RCC 7860 (cell line): ENCODE results near the gene DTNB.
A peak's percentile ranks its signal among the peaks of the same experiment; 100 is the strongest.
"Not testable (repeated sequence)": the region's sequence is repeated elsewhere in the genome, so short reads cannot be mapped to it uniquely, and the experiment has no call there.

ENCODE experiments used
- DNase-seq: peaks from one replicate; pipeline ENCODE4 v3.0.0-alpha.2; 2015; ENCODE audit warnings: low spot score
- FAIRE-seq: peaks from 2 replicates; lab custom pipeline; 2012; peaks lifted over from hg19 to GRCh38; lab: Jason Lieb, UNC

DTNB gene

DNA sequence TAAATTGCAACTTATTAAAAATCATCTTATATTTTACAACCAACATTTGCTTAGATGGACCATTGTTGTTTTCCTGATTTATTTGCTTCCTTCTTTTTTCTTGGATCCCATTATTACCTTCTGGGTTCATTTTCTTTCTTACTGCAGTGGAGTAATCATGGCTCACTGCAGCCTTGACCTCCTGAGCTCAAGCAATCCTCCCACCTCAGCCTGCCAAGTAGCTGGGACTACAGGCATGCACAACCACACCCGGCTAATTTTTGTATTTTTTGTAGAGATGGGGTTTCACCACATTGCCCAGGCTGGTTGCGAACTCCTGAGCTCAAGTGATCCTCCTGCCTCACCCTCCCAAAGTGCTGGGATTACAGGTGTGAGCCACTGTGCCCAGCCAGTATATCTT lies 123.8 kb downstream of the DTNB start:
- not testable (repeated sequence) for FAIRE-seq, DNase-seq

DNA sequence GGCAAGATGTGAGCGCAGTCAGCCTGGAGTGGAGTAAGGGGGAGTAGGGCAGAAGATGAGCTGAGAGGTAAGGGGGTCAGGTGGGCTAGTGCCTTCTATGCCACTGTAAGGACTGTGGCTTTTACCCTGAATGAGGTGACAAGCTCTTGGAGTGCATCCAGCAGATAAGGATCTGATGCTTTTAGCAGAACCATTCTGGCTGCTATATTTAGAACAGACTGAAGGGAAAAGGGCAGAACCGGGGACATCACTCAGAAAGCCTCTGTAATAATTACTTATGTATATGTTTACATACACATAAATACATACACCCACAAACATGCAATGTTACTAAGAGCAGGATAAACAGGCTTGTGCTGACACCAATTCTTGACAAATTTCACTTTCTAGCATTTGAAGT lies 124.8 kb downstream of the DTNB start:
- no peak for FAIRE-seq
- DNase-seq = no peak

DNA sequence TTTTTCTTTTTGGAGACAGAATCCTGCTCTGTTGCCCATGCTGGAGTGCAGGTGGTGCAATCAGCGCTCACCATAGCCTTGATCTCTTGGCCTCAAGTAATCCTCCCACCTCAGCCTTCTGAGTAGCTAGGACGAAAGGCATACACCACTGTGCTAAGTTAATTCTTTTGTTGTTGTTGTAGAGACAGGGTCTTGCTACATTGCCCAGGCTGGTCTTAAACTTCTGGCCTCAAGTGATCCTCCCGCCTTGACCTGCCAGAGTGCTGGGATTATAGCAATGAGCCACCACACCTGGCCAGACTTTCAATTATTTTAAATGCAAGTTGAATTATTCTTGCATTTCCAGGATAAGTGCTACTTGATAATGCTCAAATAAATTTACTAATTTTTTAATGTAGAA lies 126.5 kb downstream of the DTNB start:
- DNase-seq = no peak
- no peak for FAIRE-seq

DNA sequence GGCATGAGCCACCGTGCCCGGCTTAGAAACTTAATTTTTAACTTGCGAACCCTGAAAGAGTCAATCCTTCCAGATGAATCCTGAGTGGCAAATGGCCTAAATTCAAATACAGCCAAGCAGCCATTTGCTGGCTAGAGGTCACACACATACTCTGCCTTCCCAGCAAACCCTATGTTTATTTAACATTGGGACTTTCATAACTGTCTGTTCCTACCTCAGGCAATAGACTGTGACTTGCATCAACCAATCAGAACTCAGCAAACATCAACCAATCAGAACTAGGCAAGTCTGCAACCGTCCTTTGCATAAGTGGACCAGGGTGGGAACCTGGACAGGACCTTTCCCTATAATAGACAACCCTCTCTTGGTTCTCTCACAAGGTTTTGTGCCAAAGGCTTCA lies 127.5 kb downstream of the DTNB start:
- no peak for DNase-seq
- FAIRE-seq = no peak

DNA sequence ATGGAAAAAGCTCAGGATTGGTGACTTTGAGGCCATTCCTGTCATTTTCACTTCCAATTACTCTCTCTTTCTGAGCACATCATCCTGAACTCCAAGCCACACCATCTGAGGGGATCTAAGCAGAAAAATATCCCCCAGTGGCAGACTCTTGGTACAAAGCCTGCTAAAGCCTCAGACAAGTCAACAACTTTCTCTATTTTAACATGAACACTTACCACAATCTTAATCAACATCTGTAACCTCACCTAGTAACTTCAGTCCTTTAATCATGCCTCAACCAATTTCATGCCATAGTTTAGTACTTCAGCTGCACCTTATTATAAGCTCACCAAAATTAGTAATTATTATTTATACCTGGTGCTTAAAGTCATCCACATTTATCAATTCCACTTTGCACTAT lies 128.9 kb downstream of the DTNB start:
- DNase-seq = no peak
- FAIRE-seq = no peak

DNA sequence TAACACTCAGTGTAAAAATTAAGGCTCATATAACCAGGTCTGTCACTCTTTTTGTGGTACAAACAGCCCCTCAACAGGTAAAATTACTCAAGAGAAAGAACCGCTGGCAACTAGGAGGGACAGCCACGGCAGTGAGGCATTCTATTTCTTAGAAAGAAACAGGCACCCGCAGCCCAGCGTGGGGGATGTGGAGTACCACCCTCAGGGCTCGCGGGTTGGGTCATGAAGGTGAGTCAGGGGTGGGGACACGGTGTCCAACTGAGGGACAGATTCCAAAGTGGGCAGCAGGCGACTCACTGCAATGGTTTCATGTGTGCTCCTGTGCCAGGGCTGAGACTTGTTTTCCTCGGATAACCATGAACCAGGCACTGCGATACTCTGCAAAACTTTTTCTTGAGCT lies 129.4 kb downstream of the DTNB start:
- FAIRE-seq (no peak), DNase-seq (no peak)

DNA sequence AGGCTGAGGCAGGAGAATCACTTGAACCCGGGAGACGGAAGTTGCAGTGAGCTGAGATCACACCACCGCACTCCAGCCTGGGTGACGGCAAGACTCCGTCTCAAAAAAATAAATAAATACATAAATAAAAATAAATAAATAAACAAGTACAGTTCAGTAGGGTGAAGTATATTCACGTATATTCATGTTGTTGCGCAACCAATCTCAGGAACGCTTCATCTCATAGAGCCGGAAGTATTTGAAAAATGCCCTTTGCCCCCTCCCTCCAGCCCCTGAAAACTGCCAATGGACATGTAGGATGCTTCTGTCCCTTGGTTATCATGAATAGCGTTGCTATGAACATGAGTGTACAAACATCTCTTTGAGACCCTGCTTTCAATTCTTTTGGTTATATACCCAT lies 132.0 kb downstream of the DTNB start:
- DNase-seq (no peak), FAIRE-seq (no peak)

DNA sequence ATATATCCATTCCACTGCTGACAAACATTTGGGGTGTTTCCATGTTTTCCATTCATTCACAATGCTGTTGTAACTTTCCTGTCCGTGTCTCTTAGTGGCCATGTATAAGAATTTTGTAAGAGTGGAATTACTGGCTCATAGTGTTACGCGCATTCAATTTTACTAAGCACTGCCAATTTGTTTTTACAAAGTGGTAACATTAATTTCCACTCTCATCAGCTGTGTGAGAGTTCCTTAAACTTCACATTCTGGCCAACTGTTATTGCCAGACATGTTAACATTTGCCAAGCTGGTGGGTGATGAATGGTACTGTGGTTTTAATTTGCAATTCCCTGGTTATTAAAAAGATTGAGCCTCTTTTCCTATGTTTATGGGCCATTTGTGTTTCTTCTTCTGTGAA lies 134.2 kb downstream of the DTNB start:
- no peak for FAIRE-seq
- no peak for DNase-seq

DNA sequence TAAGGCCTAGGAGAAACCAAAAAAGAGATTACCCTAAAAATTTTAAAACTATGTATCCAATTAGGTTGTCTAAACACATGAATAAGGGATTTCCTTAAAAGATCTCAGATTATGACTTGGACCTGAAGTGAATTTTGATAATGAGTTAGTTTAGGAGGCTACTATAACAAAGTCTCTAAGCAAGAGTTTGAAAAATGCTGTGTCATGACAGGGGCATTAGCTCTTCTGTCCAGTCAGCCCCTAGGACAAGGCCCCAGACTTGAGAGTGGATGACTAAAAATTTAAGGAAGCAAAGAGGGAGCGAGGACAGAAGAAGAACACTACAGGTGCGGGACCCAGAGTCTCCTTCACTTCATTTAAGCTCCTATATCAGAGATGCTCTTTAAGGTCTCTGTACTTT lies 135.9 kb downstream of the DTNB start:
- no peak for FAIRE-seq

DNA sequence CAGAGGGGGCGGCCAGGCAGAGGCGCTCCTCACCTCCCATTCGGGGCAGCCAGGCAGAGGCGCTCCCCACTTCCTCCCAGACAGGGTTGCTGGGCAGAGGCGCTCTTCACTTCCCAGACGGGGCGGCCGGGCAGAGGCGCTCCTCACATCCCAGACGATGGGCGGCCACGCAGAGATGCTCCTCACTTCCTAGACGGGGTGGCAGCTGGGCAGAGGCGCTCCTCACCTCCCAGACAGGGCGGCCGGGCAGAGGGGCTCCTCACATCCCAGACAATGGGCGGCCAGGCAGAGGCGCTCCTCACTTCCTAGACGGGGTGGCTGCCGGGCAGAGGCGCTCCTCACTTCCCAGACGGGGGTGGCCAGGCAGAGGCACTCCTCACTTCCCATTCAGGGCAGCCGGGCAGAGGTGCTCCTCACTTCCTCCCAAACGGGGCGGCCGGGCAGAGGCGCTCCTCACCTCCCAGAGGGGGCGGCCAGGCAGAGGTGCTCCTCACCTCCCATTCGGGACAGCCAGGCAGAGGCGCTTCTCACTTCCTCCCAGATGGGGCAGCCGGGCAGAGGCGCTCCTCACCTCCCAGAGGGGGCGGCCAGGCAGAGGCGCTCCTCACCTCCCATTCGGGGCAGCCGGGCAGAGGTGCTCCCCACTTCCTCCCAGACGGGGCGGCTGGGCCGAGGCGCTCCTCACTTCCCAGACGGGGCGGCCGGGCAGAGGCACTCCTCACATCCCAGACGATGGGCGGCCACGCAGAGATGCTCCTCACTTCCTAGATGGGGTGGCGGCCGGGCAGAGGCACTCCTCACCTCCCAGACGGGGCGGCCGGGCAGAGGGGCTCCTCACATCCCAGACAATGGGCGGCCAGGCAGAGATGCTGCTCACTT lies 137.7 kb downstream of the DTNB start:
- not testable (repeated sequence) for FAIRE-seq

More for the DNA sequence above, 135.9 kb downstream of the DTNB start:
- no peak for DNase-seq

DNA sequence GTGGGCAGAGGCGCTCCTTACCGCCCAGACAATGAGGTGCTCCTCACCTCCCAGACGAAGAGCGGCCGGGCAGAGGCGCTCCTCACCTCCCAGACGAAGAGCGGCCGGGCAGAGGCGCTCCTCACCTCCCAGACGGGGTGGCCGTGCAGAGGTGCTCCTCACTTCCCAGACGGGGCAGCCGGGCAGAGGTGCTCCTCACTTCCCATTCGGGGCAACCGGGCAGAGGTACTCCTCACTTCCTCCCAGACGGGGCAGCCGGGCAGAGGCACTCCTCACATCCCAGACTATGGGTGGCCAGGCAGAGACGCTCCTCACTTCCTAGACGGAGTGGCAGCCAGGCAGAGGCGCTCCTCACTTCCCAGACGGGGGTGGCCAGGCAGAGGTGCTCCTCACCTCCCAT lies 138.4 kb downstream of the DTNB start:
- not testable (repeated sequence) for DNase-seq, FAIRE-seq

More for the DNA sequence above, 137.7 kb downstream of the DTNB start:
- not testable (repeated sequence) for DNase-seq

DNA sequence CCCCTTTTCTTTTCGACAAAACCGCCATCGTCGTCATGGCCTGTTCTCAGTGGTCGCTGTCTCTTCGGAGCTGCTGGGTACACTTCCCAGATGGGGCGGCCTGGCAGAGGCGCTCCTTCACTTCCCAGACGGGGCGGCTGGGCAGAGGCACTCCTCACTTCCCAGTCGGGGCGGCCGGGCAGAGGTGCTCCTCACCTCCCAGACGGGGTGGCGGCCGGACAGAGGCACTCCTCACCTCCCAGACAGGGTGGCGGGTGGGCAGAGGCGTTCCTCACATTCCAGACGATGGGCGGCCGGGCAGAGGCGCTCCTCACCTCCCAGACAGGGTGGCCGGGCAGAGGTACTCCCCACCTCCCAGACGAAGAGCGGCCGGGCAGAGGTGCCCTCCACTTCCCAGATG lies 138.9 kb downstream of the DTNB start:
- DNase-seq (no peak), FAIRE-seq (no peak)

DNA sequence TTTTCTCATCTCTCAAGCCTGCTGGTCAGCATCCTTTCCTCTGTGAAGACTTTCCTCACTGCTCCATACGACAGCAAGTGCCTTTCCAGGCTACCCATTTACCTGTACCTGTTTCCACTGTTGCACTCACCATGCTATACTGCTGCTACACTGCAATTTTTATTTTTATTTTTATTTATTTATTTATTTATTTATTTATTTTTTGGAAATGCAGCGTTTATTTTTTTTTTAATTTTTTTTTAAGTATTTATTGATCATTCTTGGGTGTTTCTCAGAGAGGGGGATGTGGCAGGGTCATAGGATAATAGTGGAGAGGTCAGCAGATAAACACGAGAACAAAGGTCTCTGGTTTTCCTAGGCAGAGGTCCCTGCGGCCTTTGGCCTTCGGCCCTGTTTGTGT lies 139.6 kb downstream of the DTNB start:
- FAIRE-seq = not testable (repeated sequence)

DNA sequence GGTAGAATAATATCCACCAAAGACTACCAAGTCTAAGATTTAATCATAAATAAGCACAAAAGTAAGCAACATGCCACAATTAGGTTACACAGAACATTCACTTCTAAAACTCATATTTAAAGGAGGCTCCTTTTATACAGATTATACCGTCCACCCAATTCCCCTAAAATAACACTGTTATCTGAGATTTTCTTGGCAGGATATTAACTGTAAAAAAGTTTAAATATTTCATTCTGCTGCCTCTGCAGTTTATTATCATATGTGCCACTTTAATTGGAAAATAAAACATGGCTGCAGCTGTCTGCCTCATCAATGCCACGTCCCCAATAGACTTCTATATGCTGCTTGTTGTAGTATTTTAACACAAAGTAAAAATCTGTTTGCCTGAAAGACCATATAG lies 140.9 kb downstream of the DTNB start:
- DNase-seq (no peak), FAIRE-seq (no peak)

More for the DNA sequence above, 139.6 kb downstream of the DTNB start:
- not testable (repeated sequence) for DNase-seq

DNA sequence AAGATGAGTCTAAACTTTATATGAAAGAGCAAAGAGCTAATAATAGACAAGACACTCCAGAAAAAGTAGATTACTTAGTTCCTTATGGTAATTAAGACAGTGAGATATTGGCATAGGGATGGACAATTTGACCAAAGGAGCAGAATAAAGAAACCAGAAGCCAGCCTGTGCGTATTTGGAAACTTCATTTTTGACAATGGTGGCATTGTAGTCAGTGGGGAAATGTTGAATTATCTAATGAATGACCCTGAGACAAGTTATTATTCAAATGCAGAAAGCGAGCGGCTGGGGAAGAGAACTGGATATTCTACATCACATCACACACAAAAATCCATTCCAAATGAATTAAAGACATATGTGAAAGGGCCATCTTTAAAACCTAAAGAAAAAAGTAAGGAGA lies 144.3 kb downstream of the DTNB start:
- no peak for FAIRE-seq
- no peak for DNase-seq

DNA sequence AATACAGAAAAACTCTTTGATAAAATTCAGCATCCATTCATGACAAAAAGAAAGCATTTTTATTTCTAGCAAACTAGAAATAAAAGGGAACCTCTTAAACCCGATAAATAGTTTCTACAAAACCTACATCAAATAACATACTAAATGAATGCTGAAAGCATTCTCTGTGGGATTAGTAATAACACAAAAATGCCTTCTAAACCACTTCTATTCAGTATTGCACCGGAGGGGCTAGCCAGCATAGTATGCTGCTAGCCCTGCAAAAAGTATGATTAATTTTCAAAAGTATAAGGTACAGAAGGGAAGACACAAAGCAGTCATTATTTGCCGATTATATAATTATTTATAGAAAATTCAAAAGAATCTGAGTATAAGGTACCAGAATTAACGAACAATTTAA lies 145.2 kb downstream of the DTNB start:
- FAIRE-seq (peak; percentile 58), DNase-seq (peak; percentile 25)

DNA sequence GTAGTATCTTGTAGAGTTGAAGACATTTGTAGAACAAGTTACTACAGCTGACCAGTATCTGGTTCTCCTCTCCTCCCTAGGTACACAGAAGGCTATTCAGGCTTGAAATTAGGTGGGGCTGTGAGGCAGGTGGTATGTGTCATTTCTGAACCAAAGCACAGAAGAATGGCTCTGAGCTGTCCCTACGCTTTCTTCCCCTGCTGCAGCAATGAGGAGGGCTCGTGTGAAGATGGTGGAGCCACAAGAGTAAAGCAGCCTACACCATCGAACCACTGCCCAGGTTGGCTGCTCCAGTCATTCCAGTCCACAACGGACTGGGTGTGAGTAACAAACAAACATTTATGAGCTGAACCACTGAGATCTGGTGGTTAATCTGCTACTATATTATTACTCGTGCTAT lies 148.9 kb downstream of the DTNB start:
- no peak for DNase-seq
- no peak for FAIRE-seq

DNA sequence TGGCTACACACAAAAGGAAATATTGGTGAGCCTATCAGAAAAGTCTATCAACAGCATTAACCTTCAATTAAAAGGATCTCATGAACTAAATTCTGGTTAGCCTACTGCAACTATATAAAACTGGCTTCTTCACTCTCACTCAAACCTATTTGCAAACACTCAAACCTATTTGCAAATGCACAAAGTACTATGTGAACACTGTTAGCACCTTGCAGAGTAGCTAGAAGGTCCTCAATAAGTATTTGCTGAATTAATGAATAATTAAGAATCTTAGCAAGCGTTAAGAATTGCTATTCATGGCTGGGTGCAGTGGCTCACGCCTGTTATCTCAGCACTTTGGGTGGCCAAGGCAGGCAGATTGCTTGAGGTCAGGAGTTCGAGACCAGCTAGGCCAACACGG lies 150.3 kb downstream of the DTNB start:
- FAIRE-seq = no peak
- no peak for DNase-seq

DNA sequence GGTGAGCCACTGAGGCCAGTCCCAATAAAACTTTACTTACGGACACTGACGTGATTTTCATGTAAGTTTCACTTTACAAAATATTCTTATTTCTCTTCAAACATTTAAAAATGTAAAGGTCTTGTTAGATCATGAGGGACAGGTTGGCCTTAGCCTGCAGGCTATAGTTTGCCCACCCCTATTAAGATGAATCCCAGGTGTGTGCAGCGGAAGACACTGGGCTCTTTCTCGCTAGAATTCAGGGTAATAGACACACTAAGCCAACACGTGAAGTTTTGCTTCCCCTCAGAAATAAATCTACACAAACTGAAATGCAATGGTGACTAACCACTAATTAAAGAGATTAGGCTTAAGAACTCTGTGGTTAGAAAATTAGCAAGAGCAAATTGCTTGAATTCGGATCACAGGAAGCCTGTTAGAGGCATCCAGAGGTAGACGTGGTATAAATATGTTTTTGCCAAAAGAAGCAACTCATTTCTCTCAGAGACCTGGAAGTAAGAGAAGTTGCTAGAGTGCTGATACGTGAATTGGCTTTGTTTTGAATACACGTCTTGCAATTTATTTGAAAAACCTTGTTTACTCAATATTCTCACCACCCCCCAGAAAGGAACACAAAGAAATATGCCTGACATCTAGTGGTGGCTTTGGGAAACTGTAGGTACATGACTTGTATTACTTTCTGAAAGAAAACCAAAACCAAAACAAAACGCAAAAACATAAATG lies 151.6 kb downstream of the DTNB start:
- peak; percentile 53 for DNase-seq
- FAIRE-seq = peak; percentile 69

DNA sequence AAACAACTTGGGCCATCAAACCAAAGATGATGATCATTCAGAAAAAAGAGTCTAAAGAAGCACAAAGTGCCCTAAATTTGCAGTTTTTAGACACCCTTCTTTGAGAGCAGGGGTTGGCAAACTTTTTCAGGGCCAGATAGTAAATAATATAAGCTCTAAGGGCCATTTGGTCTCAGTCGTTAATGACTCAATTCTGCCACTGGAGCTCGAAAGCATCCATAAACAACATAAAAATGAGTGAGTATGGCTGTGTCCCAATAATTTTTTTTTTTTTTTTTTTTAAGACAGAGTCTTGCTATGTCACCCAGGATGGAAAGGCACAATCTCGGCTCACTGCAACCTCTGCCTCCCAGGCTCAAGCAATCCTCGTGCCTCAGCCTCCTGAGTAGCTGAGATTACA lies 152.3 kb downstream of the DTNB start:
- no peak for FAIRE-seq

DNA sequence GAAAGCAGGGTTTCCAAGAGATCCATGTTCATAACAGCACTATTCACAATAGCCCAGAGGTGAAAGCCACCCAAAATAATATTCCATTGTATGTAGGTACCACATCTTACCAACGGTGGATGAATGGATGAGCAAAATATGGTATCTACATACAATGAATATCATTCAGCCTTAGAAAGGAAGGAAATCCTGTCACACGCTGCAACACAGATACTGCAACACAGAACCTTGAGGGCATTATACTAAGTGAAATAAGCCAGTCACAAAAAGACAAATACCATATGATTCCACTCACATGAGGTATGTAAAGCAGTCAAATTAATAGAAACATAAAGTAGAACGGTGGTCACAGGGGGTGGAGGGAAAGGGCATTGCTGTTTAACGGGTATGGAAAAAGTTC lies 155.7 kb downstream of the DTNB start:
- DNase-seq (no peak), FAIRE-seq (no peak)

More for the DNA sequence above, 152.3 kb downstream of the DTNB start:
- no peak for DNase-seq

DNA sequence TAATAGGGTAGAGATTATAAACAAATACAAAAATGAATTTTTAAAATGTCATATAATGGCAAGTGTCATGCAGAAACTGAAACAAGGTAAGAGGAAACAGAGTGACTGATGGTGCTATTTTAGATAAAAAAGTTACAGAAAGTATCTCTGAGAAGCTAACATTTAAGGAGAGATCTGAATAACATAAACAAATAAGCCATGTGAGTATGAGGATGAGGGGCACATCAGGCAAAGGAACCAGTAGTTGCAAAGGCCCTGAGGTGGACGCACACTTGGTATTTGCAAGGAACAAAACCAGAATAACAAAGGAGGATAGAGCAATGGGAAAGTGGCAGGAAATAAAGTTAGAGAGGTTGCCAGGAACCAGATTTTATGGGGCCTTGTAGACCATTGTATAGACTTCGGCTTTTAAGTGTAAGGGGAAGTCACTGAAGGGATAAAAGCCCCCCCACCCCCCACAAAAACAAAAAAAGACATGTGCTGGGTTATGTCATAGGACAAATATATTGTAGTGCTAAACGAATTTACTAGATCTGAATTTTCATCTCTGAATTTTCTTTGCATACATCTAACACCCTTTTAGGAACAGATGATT lies 159.2 kb downstream of the DTNB start:
- DNase-seq (no peak), FAIRE-seq (no peak)
